Amniotic epithelial cell (primary cell): ENCODE data around the gene HSPH1.

Source experiments
- DNase-seq: peaks from one replicate; pipeline ENCODE4 v3.0.0-alpha.2; 2010; ENCODE audit warnings: low read depth

The HSPH1 gene

GRCh38 chr13:31096654-31097302 is 64.9 kb downstream of the HSPH1 start:
- DNase-seq, result no peak

GRCh38 chr13:31094331-31095015 is 67.2 kb downstream of the HSPH1 start:
- no peak for DNase-seq

- DNase-seq, result no peak
Observed at GRCh38 chr13:31093145-31093885, 68.4 kb downstream of the HSPH1 start.

- no peak for DNase-seq
Observed at GRCh38 chr13:31092646-31093045, 69.1 kb downstream of the HSPH1 start.

- no peak for DNase-seq
Observed at GRCh38 chr13:31090961-31091624, 70.6 kb downstream of the HSPH1 start.

GRCh38 chr13:31090096-31090495 is 71.6 kb downstream of the HSPH1 start:
- DNase-seq, result no peak

GRCh38 chr13:31089649-31090048 is 72.1 kb downstream of the HSPH1 start:
- no peak for DNase-seq

- DNase-seq, result no peak
Observed at GRCh38 chr13:31088826-31089420, 72.8 kb downstream of the HSPH1 start.
